SW 1271 (cell line): ENCODE measurements around the gene ALDH1A2.
"Not testable (repeated sequence)": the region's sequence is repeated elsewhere in the genome, so short reads cannot be mapped to it uniquely, and the experiment has no call there.

ENCODE experiments used
- DNase-seq, 2 experiments: peaks; one replicate each; lab custom pipeline; 2025; lab: John Stamatoyannopoulos, UW

Gene ALDH1A2

DNA sequence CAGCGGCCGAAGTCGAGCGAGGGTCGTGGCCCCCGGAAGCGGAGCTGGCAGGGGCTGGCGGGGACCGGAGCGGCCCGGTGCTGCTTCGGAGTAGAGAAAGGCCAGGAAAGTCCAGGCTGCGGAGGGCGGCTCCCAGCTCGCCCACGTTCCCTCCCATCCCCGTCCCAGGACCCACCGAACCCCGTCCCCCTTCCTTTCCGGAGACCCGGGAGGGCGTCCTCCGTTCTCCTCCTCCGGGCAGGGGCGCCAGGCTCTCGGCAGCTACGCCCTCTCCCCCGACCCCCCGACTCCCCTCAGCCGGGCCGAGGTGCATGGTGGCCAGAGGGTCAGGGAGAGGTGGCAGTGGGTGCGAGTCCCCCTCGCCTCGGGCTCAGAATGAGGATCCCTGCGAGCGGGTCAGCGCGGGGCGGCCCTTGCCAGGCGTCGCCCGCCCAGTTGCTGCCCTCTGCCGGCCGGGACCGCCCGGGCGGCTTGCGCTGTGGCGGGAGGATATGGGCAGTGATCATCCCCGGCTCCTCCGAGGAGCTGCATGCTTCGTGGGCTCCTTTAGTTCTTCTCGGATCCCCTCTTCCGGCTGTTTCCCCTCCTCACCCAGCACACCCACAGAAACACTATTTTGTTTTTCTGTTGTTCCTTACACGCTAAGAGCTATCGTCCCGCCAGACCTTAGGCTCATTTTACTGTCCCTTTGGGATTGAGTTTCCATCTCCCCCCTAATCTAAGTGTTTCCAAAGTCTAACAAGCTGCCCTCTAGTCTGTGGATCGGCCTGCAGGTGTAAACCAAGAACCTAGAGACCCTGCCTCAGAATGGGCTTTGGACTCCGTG lies 744 bp upstream of the ALDH1A2 start:
- DNase-seq = peak in 1 of 2 experiments; percentile 45

DNA sequence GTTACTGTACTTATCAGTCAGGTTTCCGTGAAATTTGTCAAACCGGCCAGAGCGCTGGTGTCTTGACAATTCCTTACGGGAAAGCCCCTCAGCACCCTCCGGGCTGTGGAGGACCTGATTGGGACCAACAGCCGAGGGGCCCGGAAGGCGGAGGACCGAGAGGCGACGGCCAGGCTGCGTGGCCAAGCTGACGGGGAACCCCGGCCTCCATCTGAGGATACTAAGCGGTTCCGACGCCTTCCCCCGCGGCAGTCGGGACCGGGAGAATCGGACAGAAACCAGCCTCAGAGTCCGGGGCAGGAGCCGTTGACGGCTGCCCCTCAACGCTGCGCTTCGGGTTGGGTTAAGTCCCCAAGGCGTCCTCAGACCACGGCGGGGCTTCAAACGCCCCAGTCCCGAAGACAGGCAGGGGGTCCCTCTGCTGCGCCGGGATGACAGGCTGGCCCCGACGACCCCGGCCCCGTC lies 499 bp downstream of the ALDH1A2 start:
- DNase-seq = no peak

DNA sequence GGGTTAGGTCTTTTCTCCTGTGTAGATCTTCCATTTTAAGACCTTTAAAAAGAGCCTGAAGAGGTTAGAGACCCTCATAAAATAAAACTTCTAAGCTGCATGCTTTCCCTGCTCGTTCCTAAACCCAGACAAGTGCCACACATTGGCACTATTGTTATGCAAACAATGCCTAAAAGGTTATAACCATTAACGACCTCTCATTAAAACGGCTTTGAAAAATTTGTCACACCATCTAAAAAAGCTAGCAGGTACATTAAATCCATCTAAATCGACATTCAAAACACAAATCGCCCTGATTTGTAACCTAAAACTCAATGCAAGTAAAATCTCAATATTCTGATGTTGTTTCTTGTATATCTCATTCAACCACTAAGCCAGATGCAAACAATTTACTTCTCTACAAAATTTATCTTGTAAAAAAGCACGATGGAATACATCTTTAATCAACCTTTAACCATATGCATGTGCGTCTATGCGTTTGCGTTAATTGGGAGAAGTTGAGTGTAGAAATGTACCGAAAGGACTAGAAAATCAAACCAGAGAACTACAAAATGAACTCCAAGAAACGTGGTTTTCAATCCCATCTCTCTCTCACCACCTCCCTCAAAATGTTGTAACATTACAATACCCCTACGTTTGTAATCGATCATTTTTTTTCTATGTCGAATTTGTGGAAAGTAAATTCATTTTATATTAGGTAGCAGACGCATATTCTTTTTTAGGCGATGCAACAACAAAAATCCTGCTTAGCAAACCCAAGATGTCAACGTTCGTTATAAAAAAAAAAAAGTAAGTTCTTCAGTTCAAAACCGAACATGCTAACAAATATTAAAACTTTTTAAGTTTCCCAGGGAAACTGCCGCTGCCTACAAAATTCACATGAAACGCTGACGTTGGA lies 1.2 kb downstream of the ALDH1A2 start:
- DNase-seq = no peak

DNA sequence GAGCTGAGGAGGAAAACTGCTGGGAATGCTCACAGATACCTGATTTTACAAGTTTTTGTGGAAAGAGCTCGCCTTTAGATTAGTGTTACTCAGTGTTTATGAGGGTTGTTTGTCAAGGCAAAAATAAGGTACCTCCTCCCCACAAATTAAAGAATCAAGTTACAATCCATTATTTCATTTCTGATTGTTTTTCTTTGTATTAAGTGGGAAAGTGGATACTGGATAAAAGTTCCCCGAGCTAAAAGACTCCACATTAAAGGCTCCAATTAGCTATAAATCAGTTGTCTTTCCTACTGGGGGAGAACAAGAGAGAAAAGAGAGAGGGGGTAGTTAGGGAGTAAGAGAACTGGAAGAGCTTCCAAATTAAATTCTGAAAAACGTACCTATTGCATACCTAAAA lies 1.9 kb downstream of the ALDH1A2 start:
- no peak for DNase-seq

GRCh38 chr15:58062983-58063382 lies 2.5 kb downstream of the ALDH1A2 start:
- no peak for DNase-seq

GRCh38 chr15:58062175-58062574 lies 3.3 kb downstream of the ALDH1A2 start:
- DNase-seq = no peak

GRCh38 chr15:58060575-58060974 lies 4.9 kb downstream of the ALDH1A2 start:
- no peak for DNase-seq

DNA sequence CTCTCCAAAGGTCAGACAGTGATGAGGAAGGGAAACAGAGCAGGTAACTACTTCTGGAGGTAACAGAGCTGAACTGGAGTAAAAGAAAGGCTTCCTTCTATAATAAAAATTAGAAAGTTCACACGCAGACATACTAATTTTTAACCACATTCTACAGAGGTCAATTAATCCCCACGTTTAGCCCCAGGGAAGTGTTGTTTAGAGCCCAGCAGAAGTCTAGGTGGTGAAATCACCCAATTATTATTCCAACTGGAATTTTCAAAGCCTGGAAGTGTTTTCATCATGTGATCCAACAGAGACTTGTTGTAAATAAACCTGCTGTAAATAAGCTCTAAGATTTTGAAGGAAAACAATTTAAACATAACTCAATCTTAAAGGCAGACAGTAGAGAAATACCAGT lies 6.8 kb downstream of the ALDH1A2 start:
- DNase-seq = no peak

GRCh38 chr15:58058073-58058472 lies 7.4 kb downstream of the ALDH1A2 start:
- no peak for DNase-seq

DNA sequence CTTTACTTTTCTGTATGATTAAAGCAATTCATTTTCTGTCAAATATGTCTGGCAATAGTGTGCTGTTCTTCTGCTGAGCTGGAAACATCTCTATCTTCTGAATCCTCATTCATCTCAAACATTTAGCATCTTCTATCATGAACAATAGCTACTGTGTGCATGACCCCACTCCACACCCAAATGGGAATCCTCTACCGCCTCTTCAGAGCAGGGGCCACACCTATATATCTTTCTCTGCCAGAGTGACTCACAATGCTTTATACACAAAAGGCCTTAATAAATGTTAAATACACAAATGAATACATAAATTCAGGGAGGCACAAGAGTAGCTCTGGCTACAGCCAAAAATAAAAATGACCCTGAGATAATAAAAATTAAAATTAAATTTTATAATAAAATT lies 8.0 kb downstream of the ALDH1A2 start:
- no peak for DNase-seq

- DNase-seq = no peak
Observed at GRCh38 chr15:58056015-58056414, 9.5 kb downstream of the ALDH1A2 start.

DNA sequence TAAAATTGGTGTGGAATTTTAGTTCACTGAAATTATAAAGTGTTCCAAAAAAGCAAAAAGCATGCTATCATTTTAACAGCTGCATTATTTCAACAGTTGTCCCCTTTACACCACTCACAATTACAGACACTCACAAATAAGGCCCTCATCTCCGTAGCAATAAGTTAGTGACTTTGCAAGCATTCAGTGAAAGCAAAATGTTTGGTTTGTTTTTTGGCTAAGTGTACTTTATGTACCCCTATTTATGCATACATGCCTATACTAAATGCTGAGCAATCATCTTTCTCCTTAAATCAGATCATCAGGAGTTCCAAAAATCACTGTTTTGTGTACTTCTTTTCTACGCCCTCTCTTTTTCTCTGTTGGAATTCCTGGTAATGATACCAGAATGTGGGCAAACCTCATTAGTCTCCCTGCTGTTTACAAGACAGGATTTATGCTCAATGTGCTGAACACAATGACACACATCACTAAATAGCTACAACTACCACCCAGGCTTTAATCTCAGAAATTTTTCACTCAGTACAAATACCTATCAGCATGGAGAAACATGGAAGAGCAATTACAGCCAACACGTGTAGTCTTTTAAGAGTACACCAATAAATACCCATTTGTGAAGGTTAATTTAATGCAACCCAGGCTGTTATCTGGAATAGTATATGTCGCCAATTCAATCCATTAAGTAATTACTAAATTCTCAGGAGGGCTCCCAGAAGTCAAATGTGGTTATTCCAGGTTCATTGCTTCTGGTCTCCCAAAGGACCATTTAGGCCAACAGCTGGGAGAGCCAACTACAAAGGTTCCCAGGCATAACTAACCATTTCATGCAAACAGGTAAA lies 12.0 kb downstream of the ALDH1A2 start:
- DNase-seq = no peak

GRCh38 chr15:58052334-58052733 lies 13.2 kb downstream of the ALDH1A2 start:
- DNase-seq = no peak

- DNase-seq = no peak
Observed at GRCh38 chr15:58049520-58050227, 15.8 kb downstream of the ALDH1A2 start.

GRCh38 chr15:58048261-58048660 lies 17.2 kb downstream of the ALDH1A2 start:
- no peak for DNase-seq

DNA sequence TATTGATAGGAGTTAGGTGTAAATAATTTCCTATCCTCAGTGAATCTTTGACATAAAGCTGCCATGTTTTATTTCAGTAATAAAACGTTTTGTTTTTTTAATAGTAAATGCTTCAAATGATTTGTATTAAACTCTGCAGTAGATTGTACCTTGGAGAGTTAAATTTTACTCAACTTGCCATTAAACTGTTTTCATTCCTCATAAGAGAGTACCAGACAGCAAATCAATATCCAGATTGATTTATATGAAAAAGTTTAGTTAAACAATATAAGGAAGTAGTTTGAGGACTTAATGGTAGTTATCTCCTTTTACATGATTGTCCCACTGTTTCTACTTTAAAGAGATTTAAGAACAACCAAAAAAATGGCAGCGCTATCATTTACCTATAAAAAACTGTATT lies 18.4 kb downstream of the ALDH1A2 start:
- no peak for DNase-seq

DNA sequence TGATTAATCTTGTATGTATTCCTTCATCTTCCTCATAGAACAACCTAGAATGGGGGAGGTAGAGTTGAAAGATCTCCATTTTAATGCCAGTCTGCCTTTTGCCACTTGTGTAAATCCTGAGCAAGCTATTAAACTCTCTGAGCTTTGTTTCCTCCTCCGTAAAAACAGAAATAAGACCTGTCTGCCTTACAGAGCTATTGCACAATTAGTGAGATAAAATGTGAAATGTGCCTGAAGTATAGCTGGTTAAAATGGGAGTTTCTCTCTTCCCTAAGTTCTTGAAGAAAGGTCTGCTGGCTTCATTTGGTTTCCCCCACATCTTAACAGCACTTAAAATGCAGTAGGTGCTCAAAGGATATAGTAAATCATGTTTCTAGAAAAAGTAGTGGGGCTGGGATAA lies 19.0 kb downstream of the ALDH1A2 start:
- DNase-seq = no peak

- DNase-seq = not testable (repeated sequence)
Observed at GRCh38 chr15:58045376-58045775, 20.1 kb downstream of the ALDH1A2 start.

- no peak for DNase-seq
Observed at GRCh38 chr15:58044551-58044950, 21.0 kb downstream of the ALDH1A2 start.

GRCh38 chr15:58043192-58043903 lies 22.2 kb downstream of the ALDH1A2 start:
- DNase-seq = peak in 1 of 2 experiments; percentile 38

DNA sequence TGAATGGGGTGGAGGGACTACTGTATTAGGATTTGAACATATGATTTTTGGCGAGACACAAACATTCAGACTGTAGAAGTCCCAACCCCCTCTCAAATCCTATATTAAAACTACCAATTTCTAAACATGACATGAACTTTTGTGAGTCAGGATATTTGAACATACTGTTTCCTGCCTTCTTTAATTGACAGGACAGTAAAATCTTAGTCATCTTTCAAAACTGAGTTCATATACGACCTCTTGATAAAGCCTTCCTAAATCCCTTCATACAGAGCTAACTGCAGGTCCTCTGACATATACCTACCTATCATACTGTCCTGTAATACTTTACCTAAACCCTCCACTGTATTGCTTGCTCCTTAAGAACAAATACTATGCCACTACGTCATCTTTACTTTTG lies 23.5 kb downstream of the ALDH1A2 start:
- DNase-seq = no peak
